Activated CD8-positive, alpha-beta T cell treated with anti-CD3 and anti-CD28 coated beads for 36 hours (primary cell): Measurements from ENCODE around the gene HRAS. TPM values are rescaled to one million over a fixed set of nuclear protein-coding genes. Genes with fewer than 3 reads are reported as not detected.

ENCODE experiments used
- ATAC-seq: fragments of 200-7000 bp; cut with Tn5 transposase; one replicate; pipeline ENCODE4 v1.10.0; 2021; ENCODE audit warnings: mild to moderate bottlenecking, moderate library complexity
- CTCF ChIA-PET: fragments of 350-600 bp; sonication (Branson Sonifier 250); formaldehyde crosslinking; loops from one replicate; lab custom pipeline; 2021; ENCODE audit warnings: antibody characterized with exemption; lab: Charles Lee
- POLR2A ChIA-PET: fragments of 350-600 bp; sonication (Branson Sonifier 250); formaldehyde crosslinking; loops from one replicate; lab custom pipeline; 2021; ENCODE audit warnings: antibody characterized with exemption; lab: Charles Lee
- DNase-seq: peaks from one replicate; pipeline ENCODE4 v3.0.0-alpha.2; 2020
- H3K27ac Mint-ChIP-seq: one replicate; pipeline ENCODE4 v1.8.0; 2021; ENCODE audit warnings: mild to moderate bottlenecking, mixed read lengths
- H3K27me3 Mint-ChIP-seq: one replicate; pipeline ENCODE4 v1.8.0; 2021; ENCODE audit warnings: mixed read lengths
- H3K36me3 Mint-ChIP-seq: one replicate; pipeline ENCODE4 v1.8.0; 2021; ENCODE audit warnings: low read depth, mixed read lengths
- H3K4me1 Mint-ChIP-seq: one replicate; pipeline ENCODE4 v1.8.0; 2021; ENCODE audit warnings: low read depth, mixed read lengths
- H3K4me3 Mint-ChIP-seq: one replicate; pipeline ENCODE4 v1.8.0; 2021; ENCODE audit warnings: mild to moderate bottlenecking, moderate library complexity, mixed read lengths
- H3K9me3 Mint-ChIP-seq: one replicate; pipeline ENCODE4 v1.8.0; 2021; ENCODE audit warnings: mixed read lengths
- intact Hi-C: fragments of 100-400 bp; cut with micrococcal nuclease; formaldehyde crosslinking; loops from one replicate; pipeline ENCODE4 v1.10.0; 2022
- total RNA-seq, 2 experiments: library from RNA; stranded (reverse); gene quantifications; one replicate each; pipeline ENCODE4 v1.2.3, GENCODE V29; 2021
- TF ChIP-seq, protein P1 (sequence below): fragments of 200-600 bp; IDR thresholded peaks from one replicate; pipeline ENCODE4 v1.8.0; 2022; ENCODE audit warnings: antibody characterized with exemption, mild to moderate bottlenecking

HRAS gene
- total RNA-seq, 2 experiments from 2014 or later, result 30.4 to 34.6 TPM

DNA sequence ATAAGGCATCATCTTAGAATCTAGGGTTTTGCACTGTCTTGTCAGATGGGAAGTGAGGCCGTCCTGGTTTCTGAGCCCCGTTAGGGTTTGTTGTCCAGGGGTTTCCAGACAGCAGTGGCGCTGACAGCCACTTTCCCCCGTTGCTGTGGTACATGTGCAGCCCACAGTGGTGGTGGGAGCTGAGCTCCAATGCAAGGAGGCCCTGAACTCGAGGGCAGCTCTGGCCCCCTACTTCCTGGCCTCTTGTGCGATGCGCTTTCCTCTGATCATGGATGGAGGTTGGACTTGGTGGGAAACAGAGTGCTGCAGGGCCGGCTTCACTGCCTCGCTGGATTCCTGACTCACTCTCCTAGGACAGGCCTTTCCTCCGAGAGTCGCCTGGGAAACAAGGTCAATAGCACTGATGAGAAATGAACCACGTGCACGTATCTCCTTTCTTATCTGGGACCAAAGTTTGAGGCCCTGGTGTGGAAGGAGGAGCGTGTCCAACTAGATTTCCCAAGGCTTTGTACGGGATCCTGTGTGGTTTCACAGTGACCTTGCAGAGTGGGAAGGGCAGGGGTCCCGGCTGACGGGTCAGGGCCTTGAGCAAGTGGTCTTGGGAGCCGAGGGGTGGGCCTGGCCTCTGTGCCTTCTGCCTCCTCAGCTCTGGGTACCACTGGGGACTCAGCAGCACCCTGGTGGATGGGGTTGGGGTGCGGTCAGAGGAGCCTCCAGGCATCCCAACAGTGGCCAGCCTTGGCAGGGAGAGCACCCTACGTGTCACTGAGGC, 44.6 kb upstream of the HRAS start:
- TF ChIP-seq, protein P1, sequence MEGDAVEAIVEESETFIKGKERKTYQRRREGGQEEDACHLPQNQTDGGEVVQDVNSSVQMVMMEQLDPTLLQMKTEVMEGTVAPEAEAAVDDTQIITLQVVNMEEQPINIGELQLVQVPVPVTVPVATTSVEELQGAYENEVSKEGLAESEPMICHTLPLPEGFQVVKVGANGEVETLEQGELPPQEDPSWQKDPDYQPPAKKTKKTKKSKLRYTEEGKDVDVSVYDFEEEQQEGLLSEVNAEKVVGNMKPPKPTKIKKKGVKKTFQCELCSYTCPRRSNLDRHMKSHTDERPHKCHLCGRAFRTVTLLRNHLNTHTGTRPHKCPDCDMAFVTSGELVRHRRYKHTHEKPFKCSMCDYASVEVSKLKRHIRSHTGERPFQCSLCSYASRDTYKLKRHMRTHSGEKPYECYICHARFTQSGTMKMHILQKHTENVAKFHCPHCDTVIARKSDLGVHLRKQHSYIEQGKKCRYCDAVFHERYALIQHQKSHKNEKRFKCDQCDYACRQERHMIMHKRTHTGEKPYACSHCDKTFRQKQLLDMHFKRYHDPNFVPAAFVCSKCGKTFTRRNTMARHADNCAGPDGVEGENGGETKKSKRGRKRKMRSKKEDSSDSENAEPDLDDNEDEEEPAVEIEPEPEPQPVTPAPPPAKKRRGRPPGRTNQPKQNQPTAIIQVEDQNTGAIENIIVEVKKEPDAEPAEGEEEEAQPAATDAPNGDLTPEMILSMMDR, result no peak
- no peak for ATAC-seq
- peaks cover 37% of the 10 kb centered on the region for H3K36me3 Mint-ChIP-seq
- intact Hi-C loops, result no loop called here
- no peaks in the 10 kb centered on the region for H3K9me3 Mint-ChIP-seq
- peaks cover 3% of the 10 kb centered on the region for H3K27me3 Mint-ChIP-seq
- H3K27ac Mint-ChIP-seq, result peak overlapping the region; percentile 55
- H3K4me1 Mint-ChIP-seq, result peaks cover 36% of the 10 kb centered on the region
- POLR2A ChIA-PET, result interaction anchor here (1.0 kb wide), 1 partner anchor 16 kb away, joined by 3 read pairs; no protein-coding TSS in a partner anchor
- no peak overlapping the region for H3K4me3 Mint-ChIP-seq
- CTCF ChIA-PET, result interaction anchor here (0.6 to 1.6 kb wide), 2 partner anchors 25 to 143 kb away, joined by 3 read pairs; no protein-coding TSS in a partner anchor
- no peak for DNase-seq

DNA sequence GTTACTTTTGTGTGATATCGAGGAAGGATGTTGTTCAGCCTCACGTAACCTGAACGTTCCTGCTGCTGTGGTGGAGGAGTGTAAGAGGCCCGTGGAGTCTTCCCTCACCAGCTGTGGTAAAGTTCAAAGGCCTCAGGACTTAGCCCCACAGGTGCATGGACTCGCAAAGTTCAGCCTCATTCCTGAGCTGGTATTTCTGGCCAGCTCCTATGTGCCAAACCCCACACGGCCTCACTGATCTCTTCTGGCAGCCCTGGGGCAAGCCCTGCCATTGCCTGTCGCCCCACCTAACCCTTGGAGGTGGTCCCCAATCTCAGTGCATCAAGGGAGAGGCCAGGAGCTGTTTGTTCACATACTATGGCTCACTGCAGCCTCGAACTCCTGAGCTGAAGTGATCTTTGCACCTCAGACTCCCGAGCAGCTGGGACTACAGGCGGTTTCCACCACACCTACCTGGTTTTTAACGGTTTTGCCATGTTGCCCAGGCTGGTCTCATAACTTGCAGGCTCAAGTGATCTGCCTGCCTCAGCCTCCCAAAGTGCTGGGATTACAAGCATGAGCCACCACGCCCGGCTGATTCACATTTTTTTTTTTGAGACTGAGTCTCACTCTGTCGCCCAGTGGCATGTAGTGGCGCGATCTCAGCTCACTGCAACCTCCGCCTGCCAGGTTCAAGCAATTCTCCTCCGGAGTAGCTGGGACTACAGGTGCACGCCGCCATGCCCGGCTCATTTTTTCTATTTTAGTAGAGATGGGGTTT, 43.1 kb upstream of the HRAS start:
- Mint-ChIP-seq H3K4me1 (peaks cover 47% of the 10 kb centered on the region), H3K4me3 (peak overlapping the region; percentile 79), H3K27ac (peak overlapping the region; percentile 87), H3K9me3 (no peaks in the 10 kb centered on the region), H3K27me3 (peaks cover 11% of the 10 kb centered on the region), H3K36me3 (peaks cover 30% of the 10 kb centered on the region)
- ChIA-PET CTCF (interaction anchor here (1.6 kb wide), 1 partner anchor 24 kb away, joined by 3 read pairs; no protein-coding TSS in a partner anchor), POLR2A (interaction anchor here (1.1 to 2.0 kb wide), 6 partner anchors 9 to 115 kb away, joined by 4 to 7 read pairs (median 4); no protein-coding TSS in a partner anchor)
- intact Hi-C loops, result no loop called here
- TF ChIP-seq, protein P1, result no peak
- ATAC-seq (no peak), DNase-seq (no peak)

DNA sequence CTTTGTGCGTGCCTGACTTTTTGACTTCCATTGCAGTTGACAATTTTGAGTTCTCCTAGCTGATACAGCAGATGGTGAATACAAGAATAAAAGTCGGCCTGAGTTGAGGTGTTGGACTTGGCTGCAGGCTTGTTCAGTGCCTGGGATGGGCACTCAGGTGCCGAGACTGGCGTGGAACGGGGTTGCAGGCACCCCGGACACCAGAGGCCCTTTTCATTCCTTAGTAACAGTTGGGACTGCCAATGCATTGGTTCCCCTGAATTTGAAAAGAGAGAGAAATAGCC, 42.2 kb upstream of the HRAS start:
- Mint-ChIP-seq H3K4me1 (peaks cover 47% of the 10 kb centered on the region), H3K36me3 (peaks cover 28% of the 10 kb centered on the region), H3K27me3 (peaks cover 11% of the 10 kb centered on the region), H3K9me3 (no peaks in the 10 kb centered on the region), H3K27ac (peak overlapping the region; percentile 87), H3K4me3 (peak overlapping the region; percentile 79)
- POLR2A ChIA-PET, result interaction anchor here (1.0 to 2.0 kb wide), 8 partner anchors 8 to 310 kb away, joined by 3 to 7 read pairs (median 4); no protein-coding TSS in a partner anchor
- intact Hi-C loops, result no loop called here
- CTCF ChIA-PET, result no interaction called here
- TF ChIP-seq, protein P1, result no peak
- ATAC-seq (no peak), DNase-seq (no peak)

DNA sequence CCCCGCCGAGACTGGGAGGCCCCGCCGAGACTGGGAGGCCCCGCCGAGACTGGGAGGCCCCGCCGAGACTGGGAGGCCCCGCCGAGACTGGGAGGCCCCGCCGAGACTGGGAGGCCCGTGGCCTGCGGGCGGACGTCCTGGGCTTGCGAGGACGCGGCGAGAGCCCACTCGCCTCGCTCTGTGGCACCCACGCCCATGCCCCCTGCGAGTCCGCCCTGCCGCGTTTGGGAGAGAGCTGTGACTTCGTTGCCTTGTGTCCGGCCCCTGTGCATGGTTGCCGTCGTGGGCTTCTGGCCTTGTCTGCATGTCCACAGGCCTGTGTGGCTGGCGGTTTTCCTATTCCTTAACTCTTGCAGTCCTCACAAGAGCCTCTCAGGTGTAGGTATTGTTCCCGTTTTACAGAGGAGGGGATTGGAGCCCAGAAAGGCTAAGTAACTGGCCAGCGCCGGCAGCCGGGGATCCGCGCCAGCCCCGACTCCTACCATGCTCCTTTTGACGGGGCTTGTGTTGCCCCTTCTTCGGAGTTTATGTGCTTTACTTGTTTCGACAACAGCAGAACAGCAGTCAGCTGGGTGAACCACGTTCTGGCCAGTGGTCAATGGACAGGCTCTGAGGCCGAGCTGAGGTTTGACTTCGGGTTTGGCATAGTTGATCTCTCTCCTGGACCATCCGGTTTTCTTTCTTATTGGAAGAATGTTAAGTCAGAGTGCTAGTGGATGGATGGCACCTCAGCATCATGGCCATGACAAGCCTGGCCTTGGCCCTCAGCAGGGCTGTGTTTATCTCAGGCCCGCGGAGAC, 41.6 kb upstream of the HRAS start:
- peaks cover 28% of the 10 kb centered on the region for H3K36me3 Mint-ChIP-seq
- peaks cover 11% of the 10 kb centered on the region for H3K27me3 Mint-ChIP-seq
- TF ChIP-seq, protein P1, result no peak
- ChIA-PET POLR2A (interaction anchor here (1.0 to 2.0 kb wide), 11 partner anchors 8 to 310 kb away, joined by 3 to 7 read pairs (median 4); partner anchors contain the start of genes TALDO1 and TMEM80), CTCF (no interaction called here)
- H3K27ac Mint-ChIP-seq, result peak overlapping the region; percentile 87
- H3K4me1 Mint-ChIP-seq, result peaks cover 47% of the 10 kb centered on the region
- no peaks in the 10 kb centered on the region for H3K9me3 Mint-ChIP-seq
- no peak for ATAC-seq
- intact Hi-C loops, result no loop called here
- peak overlapping the region; percentile 79 for H3K4me3 Mint-ChIP-seq
- no peak for DNase-seq
